HCT116 (cell line): ENCODE measurements around the gene SENP8.

Experiments used
- CBX3 ChIP-seq: IDR thresholded peaks from 2 replicates; pipeline ENCODE4 v1.6.1; 2012; ENCODE audit warnings: low read depth
- CEBPB ChIP-seq: IDR thresholded peaks from 2 replicates; pipeline ENCODE4 v1.6.1; 2012; ENCODE audit warnings: low read depth
- POLR2A ChIP-seq: IDR thresholded peaks from 2 replicates; pipeline ENCODE4 v1.7.0; 2011; ENCODE audit warnings: borderline replicate concordance; ENCODE audit not compliant: insufficient read depth, insufficient read length; ENCODE audit errors: extremely low read depth
- POLR2AphosphoS5 ChIP-seq: IDR thresholded peaks from 2 replicates; pipeline ENCODE4 v1.6.1; 2011; ENCODE audit warnings: mild to moderate bottlenecking, low read depth, low read length, moderate library complexity
- SP1 ChIP-seq: IDR thresholded peaks from 2 replicates; pipeline ENCODE4 v1.6.1; 2012; ENCODE audit warnings: low read depth
- SRF ChIP-seq: IDR thresholded peaks from 2 replicates; pipeline ENCODE4 v1.6.1; 2012; ENCODE audit warnings: low read depth
- ZNF274 ChIP-seq: fragments of 200-500 bp; sonication (Bioruptor generic); IDR thresholded peaks from 2 replicates; pipeline ENCODE4 v1.6.1; 2014; ENCODE audit warnings: mild to moderate bottlenecking, low read depth, low read length, inconsistent platforms
- TF ChIP-seq, protein P1 (sequence below), 3 experiments: fragments of 200-600 bp in 1 of 3; sonication (generic) in 1 of 3; IDR thresholded peaks in 2 of 3; conservative IDR thresholded peaks in 1 of 3; 2 replicates each; pipeline ENCODE4 v1.5.1; 2012 to 2017; ENCODE audit warnings: low read depth in 2 of 3, low read length in 2 of 3, antibody characterized with exemption in 1 of 3, borderline replicate concordance in 1 of 3, control low read depth in 1 of 3, mild to moderate bottlenecking in 1 of 3, mixed read lengths in 1 of 3, mixed run types in 1 of 3, moderate library complexity in 1 of 3; ENCODE audit not compliant: insufficient read depth in 1 of 3
- TF ChIP-seq, protein P2 (sequence below): IDR thresholded peaks from 2 replicates; pipeline ENCODE4 v1.6.1; 2012

DNA sequence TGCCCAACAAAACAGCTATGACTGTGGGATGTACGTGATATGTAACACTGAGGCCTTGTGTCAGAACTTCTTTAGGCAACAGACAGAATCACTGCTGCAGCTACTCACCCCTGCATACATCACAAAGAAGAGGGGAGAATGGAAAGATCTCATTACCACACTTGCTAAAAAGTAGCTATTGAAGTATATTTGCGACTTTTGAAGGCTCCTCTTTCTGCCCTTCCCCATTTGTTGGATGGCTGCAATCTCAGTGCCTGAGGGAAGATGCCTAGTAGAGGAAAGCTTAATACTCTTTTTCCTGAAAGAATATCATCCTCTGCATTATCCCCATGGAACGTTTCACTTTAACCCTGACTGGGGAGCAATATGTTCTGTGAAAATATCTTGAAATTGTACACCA, 21.9 kb downstream of the SENP8 start:
- TF ChIP-seq, protein P1, sequence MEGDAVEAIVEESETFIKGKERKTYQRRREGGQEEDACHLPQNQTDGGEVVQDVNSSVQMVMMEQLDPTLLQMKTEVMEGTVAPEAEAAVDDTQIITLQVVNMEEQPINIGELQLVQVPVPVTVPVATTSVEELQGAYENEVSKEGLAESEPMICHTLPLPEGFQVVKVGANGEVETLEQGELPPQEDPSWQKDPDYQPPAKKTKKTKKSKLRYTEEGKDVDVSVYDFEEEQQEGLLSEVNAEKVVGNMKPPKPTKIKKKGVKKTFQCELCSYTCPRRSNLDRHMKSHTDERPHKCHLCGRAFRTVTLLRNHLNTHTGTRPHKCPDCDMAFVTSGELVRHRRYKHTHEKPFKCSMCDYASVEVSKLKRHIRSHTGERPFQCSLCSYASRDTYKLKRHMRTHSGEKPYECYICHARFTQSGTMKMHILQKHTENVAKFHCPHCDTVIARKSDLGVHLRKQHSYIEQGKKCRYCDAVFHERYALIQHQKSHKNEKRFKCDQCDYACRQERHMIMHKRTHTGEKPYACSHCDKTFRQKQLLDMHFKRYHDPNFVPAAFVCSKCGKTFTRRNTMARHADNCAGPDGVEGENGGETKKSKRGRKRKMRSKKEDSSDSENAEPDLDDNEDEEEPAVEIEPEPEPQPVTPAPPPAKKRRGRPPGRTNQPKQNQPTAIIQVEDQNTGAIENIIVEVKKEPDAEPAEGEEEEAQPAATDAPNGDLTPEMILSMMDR (IDR thresholded peaks at IDR 0.05 in 2 of 3, conservative IDR thresholded peaks at IDR 0.05 in 1 of 3; ENCODE audit: borderline replicate concordance in 1 of 3, insufficient read depth in 1 of 3, low read depth in 2 of 3, low read length in 2 of 3): no peak
- no peak for TF ChIP-seq CEBPB
- no peak for TF ChIP-seq POLR2AphosphoS5
- TF ChIP-seq SRF: no peak
- no peak for TF ChIP-seq SP1
- TF ChIP-seq, protein P2, sequence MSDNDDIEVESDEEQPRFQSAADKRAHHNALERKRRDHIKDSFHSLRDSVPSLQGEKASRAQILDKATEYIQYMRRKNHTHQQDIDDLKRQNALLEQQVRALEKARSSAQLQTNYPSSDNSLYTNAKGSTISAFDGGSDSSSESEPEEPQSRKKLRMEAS: no peak
- TF ChIP-seq CBX3: no peak
- no peak for TF ChIP-seq POLR2A
- TF ChIP-seq ZNF274: no peak
